Body of pancreas (tissue), 4 donors: ENCODE data around the gene PSORS1C1. TPM values are rescaled to one million over a fixed set of nuclear protein-coding genes. Genes with fewer than 3 reads are reported as not detected.
A peak's percentile ranks its signal among the peaks of the same experiment; 100 is the strongest.

Experiments used
- ATAC-seq: fragments of 150-250 bp; one replicate; pipeline ENCODE4 v1.9.1; 2016
- DNase-seq, 4 donors: peaks; one replicate each; pipeline ENCODE4 v3.0.0-alpha.2; 2019
- H3K27ac ChIP-seq, 4 donors: fragments of 200-600 bp; sonication (generic); 1 replicate in 3 of 4; 2 replicates in 1 of 4; pipeline versions ENCODE4 v1.5.1 to v1.6.1; 2016 to 2019; ENCODE audit warnings: mild to moderate bottlenecking in 1 of 4, mixed read lengths in 1 of 4, moderate library complexity in 1 of 4
- H3K27me3 ChIP-seq, 2 donors: fragments of 200-600 bp; sonication (generic); one replicate each; pipeline ENCODE4 v1.6.0; 2016; ENCODE audit warnings: mild to moderate bottlenecking in 1 of 2
- H3K36me3 ChIP-seq, 2 donors: fragments of 200-600 bp; sonication (generic); replicated peaks in 1 of 2; 2 replicates each; pipeline ENCODE4 v1.5.1; 2016; ENCODE audit warnings: low read depth in 2 of 2; ENCODE audit not compliant: insufficient read depth in 1 of 2
- H3K4me1 ChIP-seq: fragments of 200-600 bp; sonication (generic); one replicate; pipeline ENCODE4 v1.6.0; 2016
- H3K4me3 ChIP-seq, 2 donors: fragments of 200-600 bp; sonication (generic); 1 replicate in 1 of 2; 2 replicates in 1 of 2; pipeline ENCODE4 v1.5.1; 2016 to 2019
- H3K9me3 ChIP-seq, 3 donors: fragments of 200-600 bp; sonication (generic); 1 replicate in 2 of 3; 2 replicates in 1 of 3; pipeline ENCODE4 v1.5.1; 2016
- CTCF ChIP-seq, 7 experiments: fragments of 450-650 bp in 4 of 7; fragments of 200-600 bp in 3 of 7; sonication (generic) in 3 of 7; IDR thresholded peaks; one replicate each; pipeline ENCODE4 v1.5.1; 2016 to 2019; ENCODE audit warnings: antibody characterized with exemption in 7 of 7
- POLR2A ChIP-seq, 3 donors: fragments of 450-650 bp; IDR thresholded peaks; one replicate each; pipeline ENCODE4 v1.6.1; 2016; ENCODE audit warnings: antibody characterized with exemption in 3 of 3, mild to moderate bottlenecking in 2 of 3
- WGBS, 2 donors: methylation state at CpG; one replicate each; pipeline ENCODE4 v1.1.5; 2017; 5-methylcytosine and 5-hydroxymethylcytosine counted together
- intact Hi-C: fragments of 100-400 bp; cut with DNase I; formaldehyde crosslinking; loops from one replicate; pipeline ENCODE4 v1.15.1; 2023
- total RNA-seq, 2 donors: library from RNA; depleted of rRNA; stranded (reverse); fragments of >200 nt; gene quantifications; one replicate each; pipeline ENCODE4 v1.1.0, GENCODE V29; 2016

PSORS1C1 gene
- total RNA-seq, 2 donors from 2014 or later: 1.6 to 3.4 TPM

GRCh38 chr6:31157513-31158139 is 43.0 kb downstream of the PSORS1C1 start, which contains the start of gene CCHCR1:
Gene CCHCR1, minus strand, starts transcription at chr6:31157802. Its CDS starts 202 bp downstream, at chr6:31157600.
- DNase-seq (no peak), ATAC-seq (no peak)
- Histone ChIP-seq H3K27ac (peak within 1 kb of the TSS; percentile 21 to 80 (median 73)), H3K9me3 (no peaks in the 10 kb centered on the region), H3K36me3 (peaks cover 0 to 1% of the 10 kb centered on the region in 2 donors), H3K27me3 (no peaks in the 10 kb centered on the region), H3K4me3 (peak within 1 kb of the TSS; percentile 42 to 55), H3K4me1 (peaks cover 16% of the 10 kb centered on the region)
- intact Hi-C loops: no loop called here
- 0 to 4% methylated on average over 14 of the region's 14 CpGs for WGBS, 2 donors
- TF ChIP-seq CTCF (IDR thresholded peaks at IDR 0.05) (peak in 1 of 7 experiments; percentile 3), POLR2A (IDR thresholded peaks at IDR 0.05) (peak in 1 of 3 donors; percentile 64)

- H3K9me3 ChIP-seq: no peaks in the 10 kb centered on the region
- H3K27me3 ChIP-seq: no peaks in the 10 kb centered on the region
- DNase-seq (peak; percentile 98 to 99 (median 99)), ATAC-seq (peak; percentile 96)
- 1% methylated on average over 64 of the region's 65 CpGs for WGBS, 2 donors
- peak within 1 kb of the TSS; percentile 42 to 55 for H3K4me3 ChIP-seq
- TF ChIP-seq CTCF (IDR thresholded peaks at IDR 0.05) (peak in 1 of 7 experiments; percentile 13), POLR2A (IDR thresholded peaks at IDR 0.05) (peak in 1 of 3 donors; percentile 63)
- peak within 1 kb of the TSS; percentile 21 to 80 (median 73) for H3K27ac ChIP-seq
- intact Hi-C loops: no loop called here
- peaks cover 0 to 1% of the 10 kb centered on the region in 2 donors for H3K36me3 ChIP-seq
- peaks cover 16% of the 10 kb centered on the region for H3K4me1 ChIP-seq
Observed at GRCh38 chr6:31158140-31158862, 43.7 kb downstream of the PSORS1C1 start, which contains the start of gene TCF19. Gene TCF19, plus strand, starts transcription at chr6:31158589. Its CDS starts 881 bp downstream, at chr6:31159470.

- no peaks in the 10 kb centered on the region for H3K9me3 ChIP-seq
- ATAC-seq (no peak), DNase-seq (no peak)
- peak overlapping the region in 1 of 2 donors; percentile 55 for H3K4me3 ChIP-seq
- peaks cover 23% of the 10 kb centered on the region for H3K4me1 ChIP-seq
- 19 to 38% methylated on average over 20 to 35 of the region's 35 CpGs for WGBS, 2 donors
- no peaks in the 10 kb centered on the region for H3K36me3 ChIP-seq
- TF ChIP-seq CTCF (IDR thresholded peaks at IDR 0.05) (no peak), POLR2A (IDR thresholded peaks at IDR 0.05) (no peak)
- peak overlapping the region in 2 of 4 donors; percentile 59 to 75 for H3K27ac ChIP-seq
- H3K27me3 ChIP-seq: no peaks in the 10 kb centered on the region
- intact Hi-C loops: no loop called here
Observed at GRCh38 chr6:31158863-31159855, 44.6 kb downstream of the PSORS1C1 start.

GRCh38 chr6:31161216-31162126 is 46.9 kb downstream of the PSORS1C1 start:
- TF ChIP-seq CTCF (IDR thresholded peaks at IDR 0.05): no peak
- peak in 1 of 3 donors; percentile 3 for TF ChIP-seq POLR2A (IDR thresholded peaks at IDR 0.05)
- peaks cover 26% of the 10 kb centered on the region for H3K4me1 ChIP-seq
- H3K27ac ChIP-seq: no peak overlapping the region
- no peaks in the 10 kb centered on the region for H3K27me3 ChIP-seq
- intact Hi-C loops: no loop called here
- H3K9me3 ChIP-seq: no peaks in the 10 kb centered on the region
- no peak for ATAC-seq
- peaks cover 0 to 2% of the 10 kb centered on the region in 2 donors for H3K36me3 ChIP-seq
- H3K4me3 ChIP-seq: no peak overlapping the region
- 84 to 92% methylated on average over 17 to 19 of the region's 19 CpGs for whole genome bisulfite sequencing, 2 donors
- no peak for DNase-seq
